CD14-positive monocyte (primary cell): ENCODE results near the gene SLC13A4. TPM values are rescaled to one million over a fixed set of nuclear protein-coding genes. Genes with fewer than 3 reads are reported as not detected.

Experiments
- DNase-seq, 3 donors: peaks; one replicate each; pipeline ENCODE4 v3.0.0-alpha.2; 2011 to 2022
- H2AFZ ChIP-seq: 2 replicates; pipeline ENCODE4 v1.6.0; 2012; ENCODE audit warnings: mild to moderate bottlenecking, low read depth, low read length, inconsistent platforms; ENCODE audit not compliant: insufficient read depth, poor library complexity, severe bottlenecking
- H3K27ac ChIP-seq, 2 donors: 1 replicate in 1 of 2; 2 replicates in 1 of 2; pipeline ENCODE4 v1.5.1; 2012 to 2013; ENCODE audit warnings: low read length in 2 of 2, control low read depth in 1 of 2, inconsistent platforms in 1 of 2, low read depth in 1 of 2, mild to moderate bottlenecking in 1 of 2
- H3K27me3 ChIP-seq, 2 donors: one replicate each; pipeline versions ENCODE4 v1.6.0 to v1.6.1; 2011 to 2013; ENCODE audit warnings: low read length in 2 of 2; ENCODE audit not compliant: control insufficient read depth in 2 of 2, insufficient read depth in 2 of 2
- H3K36me3 ChIP-seq, 2 donors: replicated peaks in 1 of 2; 1 replicate in 1 of 2; 2 replicates in 1 of 2; pipeline versions ENCODE4 v1.5.1 to v1.6.1; 2012 to 2013; ENCODE audit warnings: low read length in 2 of 2, control low read depth in 1 of 2, inconsistent platforms in 1 of 2, mild to moderate bottlenecking in 1 of 2; ENCODE audit not compliant: insufficient read depth in 2 of 2, control insufficient read depth in 1 of 2
- H3K4me1 ChIP-seq, 2 donors: 1 replicate in 1 of 2; 2 replicates in 1 of 2; pipeline versions ENCODE4 v1.5.1 to v1.6.1; 2012 to 2013; ENCODE audit warnings: low read length in 2 of 2, control low read depth in 1 of 2, inconsistent platforms in 1 of 2, mild to moderate bottlenecking in 1 of 2, moderate library complexity in 1 of 2; ENCODE audit not compliant: insufficient read depth in 2 of 2, control insufficient read depth in 1 of 2
- H3K4me2 ChIP-seq: replicated peaks from 2 replicates; pipeline ENCODE3; 2012; ENCODE audit warnings: low read length, moderate library complexity, mild to moderate bottlenecking; ENCODE audit not compliant: poor library complexity, severe bottlenecking; ENCODE audit errors: extremely low read depth
- H3K4me3 ChIP-seq, 3 experiments: fragments of 200-600 bp in 1 of 3; sonication (generic) in 1 of 3; replicated peaks in 1 of 3; 1 replicate in 2 of 3; 2 replicates in 1 of 3; pipeline ENCODE4 v1.5.1; 2011 to 2013; ENCODE audit warnings: low read length in 3 of 3, mild to moderate bottlenecking in 3 of 3, control low read depth in 2 of 3, low read depth in 2 of 3, inconsistent platforms in 1 of 3, moderate library complexity in 1 of 3
- H3K79me2 ChIP-seq: 2 replicates; pipeline ENCODE4 v1.6.0; 2012; ENCODE audit warnings: mild to moderate bottlenecking, control low read depth, inconsistent platforms, low read length, moderate library complexity; ENCODE audit not compliant: insufficient read depth
- H3K9ac ChIP-seq: 2 replicates; pipeline ENCODE4 v1.6.0; 2017; ENCODE audit warnings: low read length, mild to moderate bottlenecking; ENCODE audit not compliant: insufficient read depth, poor library complexity, severe bottlenecking
- H3K9me3 ChIP-seq, 2 donors: replicated peaks in 1 of 2; 1 replicate in 1 of 2; 2 replicates in 1 of 2; pipeline versions ENCODE4 v1.5.1 to v1.6.1; 2012 to 2013; ENCODE audit warnings: low read length in 2 of 2, control low read depth in 1 of 2; ENCODE audit not compliant: control insufficient read depth in 1 of 2, insufficient read depth in 1 of 2
- H4K20me1 ChIP-seq: 2 replicates; pipeline ENCODE4 v1.6.0; 2012; ENCODE audit warnings: mild to moderate bottlenecking, low read length, control low read depth, moderate library complexity; ENCODE audit not compliant: insufficient read depth
- H3K27ac Mint-ChIP-seq, 7 donors: one replicate each; pipeline ENCODE4 v1.8.0; 2020; ENCODE audit warnings: mild to moderate bottlenecking in 7 of 7, mixed read lengths in 7 of 7, moderate library complexity in 6 of 7, inconsistent platforms in 2 of 7
- H3K27me3 Mint-ChIP-seq, 3 donors: one replicate each; pipeline ENCODE4 v1.8.0; 2021 to 2022; ENCODE audit warnings: low read depth in 3 of 3, mild to moderate bottlenecking in 3 of 3, mixed read lengths in 3 of 3, moderate library complexity in 3 of 3, inconsistent platforms in 1 of 3
- H3K36me3 Mint-ChIP-seq, 2 donors: one replicate each; pipeline ENCODE4 v1.8.0; 2020; ENCODE audit warnings: mixed read lengths in 2 of 2, inconsistent platforms in 1 of 2, mild to moderate bottlenecking in 1 of 2
- H3K4me1 Mint-ChIP-seq: one replicate; pipeline ENCODE4 v1.8.0; 2020; ENCODE audit warnings: mild to moderate bottlenecking, mixed read lengths
- H3K4me3 Mint-ChIP-seq, 2 donors: one replicate each; pipeline ENCODE4 v1.8.0; 2020; ENCODE audit warnings: mild to moderate bottlenecking in 2 of 2, mixed read lengths in 2 of 2, moderate library complexity in 1 of 2
- H3K9me3 Mint-ChIP-seq, 7 donors: one replicate each; pipeline ENCODE4 v1.8.0; 2020 to 2022; ENCODE audit warnings: mixed read lengths in 7 of 7, mild to moderate bottlenecking in 6 of 7, moderate library complexity in 6 of 7, inconsistent platforms in 2 of 7
- WGBS: methylation state at CpG from one replicate; pipeline ENCODE4 v1.1.5; 2013; ENCODE audit warnings: missing lambda C conversion rate; ENCODE audit not compliant: insufficient coverage; 5-methylcytosine and 5-hydroxymethylcytosine counted together
- intact Hi-C, 2 donors: fragments of 100-400 bp; cut with micrococcal nuclease; formaldehyde crosslinking; loops; one replicate each; pipeline versions ENCODE4 v1.15.0 to v1.15.1; 2023
- polyA plus RNA-seq, 3 donors: library from polyadenylated mRNA; depleted of rRNA in 1 of 3; unstranded in 2 of 3; stranded (reverse) in 1 of 3; fragments of 300-500 nt in 2 of 3; fragments of >200 nt in 1 of 3; fragmentation: Illumina TruSeq in 2 of 3; gene quantifications; 1 replicate in 2 of 3; 2 replicates in 1 of 3; pipeline ENCODE4 v1.2.3, GENCODE V29; 2012 to 2021
- TF ChIP-seq, protein P1 (sequence below): fragments of 200-600 bp; IDR thresholded peaks from one replicate; pipeline ENCODE4 v1.8.0; 2022; ENCODE audit warnings: antibody characterized with exemption, mild to moderate bottlenecking

SLC13A4 gene
- polyA plus RNA-seq, 3 donors: not detected

- H2AFZ ChIP-seq: no peak overlapping the region
- no peaks in the 10 kb centered on the region for H3K27me3 ChIP-seq
- H3K4me2 ChIP-seq: no peak overlapping the region
- Mint-ChIP-seq H3K4me3 (no peak overlapping the region), H3K27me3 (peaks cover 0 to 4% (median 0%) of the 10 kb centered on the region in 3 donors), H3K36me3 (no peaks in the 10 kb centered on the region), H3K27ac (no peak overlapping the region), H3K9me3 (no peaks in the 10 kb centered on the region), H3K4me1 (peaks cover 3% of the 10 kb centered on the region)
- no peak overlapping the region for H3K4me3 ChIP-seq
- TF ChIP-seq, protein P1, sequence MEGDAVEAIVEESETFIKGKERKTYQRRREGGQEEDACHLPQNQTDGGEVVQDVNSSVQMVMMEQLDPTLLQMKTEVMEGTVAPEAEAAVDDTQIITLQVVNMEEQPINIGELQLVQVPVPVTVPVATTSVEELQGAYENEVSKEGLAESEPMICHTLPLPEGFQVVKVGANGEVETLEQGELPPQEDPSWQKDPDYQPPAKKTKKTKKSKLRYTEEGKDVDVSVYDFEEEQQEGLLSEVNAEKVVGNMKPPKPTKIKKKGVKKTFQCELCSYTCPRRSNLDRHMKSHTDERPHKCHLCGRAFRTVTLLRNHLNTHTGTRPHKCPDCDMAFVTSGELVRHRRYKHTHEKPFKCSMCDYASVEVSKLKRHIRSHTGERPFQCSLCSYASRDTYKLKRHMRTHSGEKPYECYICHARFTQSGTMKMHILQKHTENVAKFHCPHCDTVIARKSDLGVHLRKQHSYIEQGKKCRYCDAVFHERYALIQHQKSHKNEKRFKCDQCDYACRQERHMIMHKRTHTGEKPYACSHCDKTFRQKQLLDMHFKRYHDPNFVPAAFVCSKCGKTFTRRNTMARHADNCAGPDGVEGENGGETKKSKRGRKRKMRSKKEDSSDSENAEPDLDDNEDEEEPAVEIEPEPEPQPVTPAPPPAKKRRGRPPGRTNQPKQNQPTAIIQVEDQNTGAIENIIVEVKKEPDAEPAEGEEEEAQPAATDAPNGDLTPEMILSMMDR: no peak
- H3K27ac ChIP-seq: no peak overlapping the region
- no peaks in the 10 kb centered on the region for H3K79me2 ChIP-seq
- intact Hi-C loops: no loop called here
- no peaks in the 10 kb centered on the region for H3K4me1 ChIP-seq
- no peaks in the 10 kb centered on the region for H4K20me1 ChIP-seq
- WGBS: 80% methylated on average over 1 of the region's 1 CpG
- H3K36me3 ChIP-seq: no peaks in the 10 kb centered on the region
- H3K9ac ChIP-seq: no peak overlapping the region
- H3K9me3 ChIP-seq: no peaks in the 10 kb centered on the region
- DNase-seq: no peak
These were observed 12.3 kb downstream of the SLC13A4 start for GRCh38 chr7:135715673-135716072.

GRCh38 chr7:135715055-135715522 lies 12.9 kb downstream of the SLC13A4 start:
- no peaks in the 10 kb centered on the region for H3K9me3 ChIP-seq
- 96% methylated on average over 5 of the region's 5 CpGs for WGBS
- Mint-ChIP-seq H3K4me3 (no peak overlapping the region), H3K27me3 (peaks cover 0 to 4% (median 2%) of the 10 kb centered on the region in 3 donors), H3K4me1 (peaks cover 3% of the 10 kb centered on the region), H3K27ac (no peak overlapping the region), H3K36me3 (no peaks in the 10 kb centered on the region), H3K9me3 (no peaks in the 10 kb centered on the region)
- no peak overlapping the region for H2AFZ ChIP-seq
- no peaks in the 10 kb centered on the region for H4K20me1 ChIP-seq
- no peaks in the 10 kb centered on the region for H3K36me3 ChIP-seq
- no peak overlapping the region for H3K9ac ChIP-seq
- no peak overlapping the region for H3K27ac ChIP-seq
- H3K4me2 ChIP-seq: no peak overlapping the region
- intact Hi-C loops: no loop called here
- no peak for DNase-seq
- H3K4me1 ChIP-seq: no peaks in the 10 kb centered on the region
- no peaks in the 10 kb centered on the region for H3K79me2 ChIP-seq
- no peak overlapping the region for H3K4me3 ChIP-seq
- TF ChIP-seq, protein P1: no peak
- no peaks in the 10 kb centered on the region for H3K27me3 ChIP-seq
